ENCODE results near the gene TRAF1. TPM values are rescaled to one million over a fixed set of nuclear protein-coding genes. Genes with fewer than 3 reads are reported as not detected.
A peak's percentile ranks its signal among the peaks of the same experiment; 100 is the strongest.

The TRAF1 gene
- total and polyA plus RNA-seq, 10 of the 15 experiments (the other 5 are each of a cell fraction or from before 2014, with no cell fraction given): 13.8 to 163 (median 128) TPM

- TF ChIP-seq TARDBP (IDR thresholded peaks at IDR 0.05; ENCODE audit: borderline replicate concordance) (no peak), E4F1 (IDR thresholded peaks at IDR 0.05; ENCODE audit: borderline replicate concordance, partially characterized antibody) (no peak), ETV6 (conservative IDR thresholded peaks at IDR 0.05 in 1 of 2, IDR thresholded peaks at IDR 0.05 in 1 of 2; ENCODE audit: borderline replicate concordance in 1 of 2, low read depth in 1 of 2) (peak in 1 of 2 experiments; percentile 65; a peak in 2 of 4 replicates), SMARCA5 (IDR thresholded peaks at IDR 0.05) (no peak), SKIL (IDR thresholded peaks at IDR 0.05; ENCODE audit: low read depth, poor library complexity, severe bottlenecking) (peak; percentile 75), CBX5 (IDR thresholded peaks at IDR 0.05; ENCODE audit: low read depth) (no peak), RB1 (IDR thresholded peaks at IDR 0.05; ENCODE audit: borderline replicate concordance) (no peak), E2F8 (IDR thresholded peaks at IDR 0.05; ENCODE audit: low read depth, partially characterized antibody) (no peak), HDGF (IDR thresholded peaks at IDR 0.05) (peak; percentile 58; the same call in 1 of the 2 replicates), STAT3 (IDR thresholded peaks at IDR 0.05; ENCODE audit: low read depth, low read length) (no peak), PKNOX1 (IDR thresholded peaks at IDR 0.05) (peak; percentile 98), POLR2A (IDR thresholded peaks at IDR 0.05; ENCODE audit: low read depth, low read length) (no peak), ELK1 (IDR thresholded peaks at IDR 0.05; ENCODE audit: low read depth, low read length) (no peak)
Observed at GRCh38 chr9:120944434-120944843, 17.8 kb upstream of the TRAF1 start (continued).
